Measurements from ENCODE around the gene TICAM2.
A peak's percentile ranks its signal among the peaks of the same experiment; 100 is the strongest.

TICAM2 gene

DNA sequence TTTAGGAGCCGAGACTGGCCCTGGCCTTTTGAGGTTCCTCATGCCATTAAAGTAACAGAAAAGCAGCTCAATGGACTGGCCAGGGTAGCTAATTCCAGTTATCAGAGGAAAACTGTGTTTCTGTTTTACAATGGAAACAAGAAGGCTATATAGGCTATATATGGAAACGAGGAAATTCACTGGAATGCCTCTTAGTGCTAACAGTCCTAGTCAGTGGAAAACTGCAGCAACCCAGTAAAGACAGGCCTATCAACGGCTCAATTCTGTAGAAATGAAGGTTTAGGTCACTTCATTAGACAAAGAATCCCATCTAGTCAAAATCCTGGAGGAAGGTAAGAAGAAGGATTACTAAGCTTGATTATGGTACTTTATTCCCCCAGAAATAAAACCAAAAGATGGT lies 3.2 kb upstream of the TICAM2 start:
- DNase-seq = no peak

DNA sequence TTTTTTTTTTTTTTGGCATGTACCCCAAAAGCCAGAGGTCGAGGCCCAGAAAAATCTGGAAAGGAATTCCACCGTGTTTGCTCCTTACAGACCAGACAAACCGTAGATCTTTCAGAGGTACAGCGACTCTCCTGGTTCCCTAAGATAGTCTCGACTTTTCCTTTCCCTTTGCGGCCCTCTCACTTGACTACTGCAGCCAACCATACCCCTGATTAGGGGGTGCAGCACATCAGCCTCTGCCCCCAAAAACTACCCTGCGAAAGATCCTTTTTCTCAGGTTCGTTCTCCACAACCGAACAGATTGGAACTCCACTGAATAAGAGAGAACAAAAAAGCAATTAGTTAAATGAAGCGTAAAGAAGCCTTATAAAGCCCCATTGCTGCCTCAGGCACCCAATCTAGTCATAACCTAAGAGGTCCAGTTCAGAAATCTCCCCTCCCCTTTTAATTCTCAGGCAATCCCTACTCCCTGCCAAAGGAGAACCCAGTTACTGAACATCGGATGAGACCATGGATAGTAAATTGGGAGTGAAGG lies 379 bp upstream of the TICAM2 start:
- peak; percentile 41 for DNase-seq

DNA sequence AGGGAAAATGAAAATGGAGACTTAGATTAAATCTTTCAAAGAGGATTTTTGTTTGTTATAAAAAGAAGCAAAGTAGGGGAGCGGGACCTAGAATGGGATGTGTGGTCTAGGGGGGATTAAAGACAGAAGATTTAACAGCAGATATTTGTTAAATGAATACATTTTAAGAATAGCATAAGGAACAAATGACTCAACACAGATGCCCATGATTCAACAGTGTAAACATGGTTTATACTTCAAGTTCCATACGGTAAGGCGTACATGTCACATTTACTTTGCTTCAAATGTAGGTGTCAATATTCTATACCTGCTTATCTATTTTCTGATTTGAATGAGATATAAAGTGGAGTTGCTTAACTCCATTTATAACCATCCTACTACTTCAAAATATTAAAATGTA lies 1.5 kb downstream of the TICAM2 start:
- DNase-seq = no peak

DNA sequence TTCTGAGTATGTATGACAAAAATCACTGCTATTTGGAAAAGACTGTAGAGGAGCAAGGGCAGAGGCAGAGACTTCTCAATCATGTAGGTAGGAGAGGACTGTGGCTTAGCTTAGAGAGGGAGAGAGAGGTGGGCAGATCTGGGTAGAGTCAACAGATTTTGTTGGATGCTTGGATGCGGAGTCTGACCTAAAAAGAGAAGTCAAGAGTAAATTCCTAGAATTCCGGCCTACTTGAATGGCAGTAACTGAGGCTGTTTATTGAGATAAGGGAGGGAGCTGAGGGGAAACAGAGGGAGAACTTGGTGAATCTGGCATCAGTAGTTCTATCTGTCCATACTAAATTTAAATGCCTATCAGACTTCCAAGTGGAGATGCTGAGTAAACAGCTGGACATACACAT lies 2.4 kb downstream of the TICAM2 start:
- DNase-seq = no peak

DNA sequence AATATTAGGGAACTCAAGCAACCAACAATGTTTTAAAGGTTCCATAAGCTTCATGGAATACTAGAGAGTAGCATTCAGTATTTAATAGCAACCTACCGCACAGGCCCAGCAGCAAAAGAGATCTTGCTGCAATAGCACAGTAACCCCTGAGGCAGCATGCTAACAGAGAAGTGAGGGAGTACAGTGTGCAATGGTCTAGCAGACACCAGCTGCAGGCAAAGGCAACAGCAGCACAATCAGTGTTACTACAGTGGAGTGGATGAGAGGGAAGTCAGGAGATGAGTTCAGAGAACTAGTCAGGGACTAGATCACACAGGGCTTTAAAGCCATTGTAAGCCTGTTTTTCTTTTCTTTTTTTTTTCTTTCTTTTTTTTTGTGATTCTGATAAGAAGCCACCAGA lies 2.8 kb downstream of the TICAM2 start:
- no peak for DNase-seq

DNA sequence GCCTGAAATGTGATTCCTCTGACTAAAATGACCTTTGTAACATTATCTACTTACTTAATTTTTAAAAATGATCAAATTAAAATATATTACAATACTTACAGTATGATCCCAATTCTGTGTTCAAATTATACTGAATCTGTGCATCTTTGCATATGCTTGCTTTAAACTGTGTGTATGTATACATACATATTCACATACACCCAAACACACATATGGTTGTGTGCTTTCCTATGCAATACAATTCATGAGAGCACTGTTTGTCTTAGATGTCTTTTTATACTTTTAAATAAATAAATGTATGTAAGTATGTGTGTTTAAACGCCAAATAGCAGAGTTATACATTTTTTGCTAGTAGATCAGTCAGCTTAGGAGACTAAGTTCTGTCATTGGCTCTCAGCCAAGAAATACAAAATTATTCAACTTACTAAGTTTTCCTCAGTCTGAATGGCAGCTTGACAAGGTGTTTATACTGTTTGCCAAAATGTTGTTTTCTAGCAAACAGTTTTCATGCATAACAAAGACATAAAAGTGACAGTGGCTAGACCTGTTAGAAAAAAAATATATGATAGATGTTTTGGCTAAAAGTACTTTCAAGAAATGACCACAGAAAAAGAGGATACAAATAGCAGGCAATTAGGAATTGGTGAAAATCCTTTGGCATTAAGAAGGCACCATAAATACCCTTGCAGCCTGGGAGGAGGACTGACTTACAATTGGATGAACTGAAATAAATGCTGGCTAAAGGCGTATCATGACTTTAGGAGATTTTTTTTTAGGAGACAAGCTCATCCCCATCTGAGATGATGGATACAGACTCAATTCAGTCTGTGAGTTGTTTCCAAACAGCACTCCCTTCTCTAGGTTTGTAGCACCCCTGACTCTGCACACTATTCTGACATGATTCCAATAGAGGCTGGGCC lies 7.9 kb downstream of the TICAM2 start:
- no peak for DNase-seq

DNA sequence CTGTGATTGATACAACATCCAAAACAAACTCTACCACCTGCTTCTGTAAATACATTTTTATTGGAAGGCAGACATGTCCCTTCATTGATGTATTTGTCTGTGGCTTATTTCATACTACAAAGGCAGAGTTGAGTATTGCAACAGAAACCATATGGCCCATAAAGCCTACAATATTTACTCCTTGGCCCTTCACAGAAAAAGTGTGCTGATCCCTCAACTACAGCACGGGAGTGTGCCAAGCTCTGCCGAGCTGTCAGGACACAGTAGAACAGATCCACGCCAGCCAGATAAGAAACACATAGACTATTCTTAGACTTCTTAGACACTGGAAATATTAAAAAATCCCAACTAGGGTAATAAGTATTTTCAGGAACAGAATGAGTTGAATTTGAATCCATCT lies 13.2 kb downstream of the TICAM2 start:
- peak; percentile 43 for DNase-seq

DNA sequence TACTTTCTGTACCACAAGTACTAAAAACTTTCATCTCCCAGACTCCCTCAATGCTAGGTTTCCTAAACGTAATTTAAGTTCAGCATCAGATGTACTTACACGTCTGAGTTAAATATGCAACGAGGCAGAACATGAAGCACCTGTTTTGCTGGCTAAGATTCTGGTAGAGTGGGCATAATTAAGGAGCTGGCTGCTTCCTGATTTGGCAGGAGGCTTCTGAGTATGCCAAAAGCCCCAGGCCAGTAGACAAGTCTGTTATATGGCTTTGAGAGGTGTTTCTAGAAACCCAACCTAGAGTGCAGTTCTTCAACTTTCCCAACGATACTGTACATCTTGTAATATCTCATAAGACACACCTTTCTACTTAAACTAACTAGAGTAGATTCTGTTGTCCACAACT lies 13.6 kb downstream of the TICAM2 start:
- DNase-seq = peak; percentile 74

DNA sequence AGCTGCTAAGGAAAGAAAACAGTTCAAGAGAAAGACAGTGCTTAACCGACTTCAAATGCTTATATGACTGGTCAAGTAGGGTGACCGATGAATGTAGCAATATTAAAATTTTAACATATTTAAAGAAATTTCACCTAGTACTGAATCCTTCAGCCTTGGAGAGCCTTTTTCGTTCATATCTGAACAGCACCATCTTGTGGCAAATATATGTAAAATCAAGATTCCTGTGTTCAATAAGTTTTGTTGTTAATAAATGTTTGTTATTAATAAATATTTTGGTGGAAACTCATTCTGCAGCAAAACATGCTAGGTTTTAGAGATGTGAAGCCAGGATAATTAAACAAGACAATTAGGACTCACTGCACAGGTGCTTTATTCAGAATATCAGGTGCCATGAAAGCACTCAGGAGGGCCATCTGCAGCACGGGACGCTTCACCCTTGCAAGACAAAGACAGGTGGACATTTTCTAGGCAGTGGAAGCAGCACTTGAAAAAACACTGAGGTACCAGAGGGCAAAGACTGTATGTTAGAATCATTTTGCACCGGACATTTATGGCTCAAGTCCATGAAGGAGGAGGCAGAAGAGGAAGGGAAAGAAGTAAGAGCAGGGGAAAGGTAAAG lies 15.6 kb downstream of the TICAM2 start:
- DNase-seq = peak; percentile 22

DNA sequence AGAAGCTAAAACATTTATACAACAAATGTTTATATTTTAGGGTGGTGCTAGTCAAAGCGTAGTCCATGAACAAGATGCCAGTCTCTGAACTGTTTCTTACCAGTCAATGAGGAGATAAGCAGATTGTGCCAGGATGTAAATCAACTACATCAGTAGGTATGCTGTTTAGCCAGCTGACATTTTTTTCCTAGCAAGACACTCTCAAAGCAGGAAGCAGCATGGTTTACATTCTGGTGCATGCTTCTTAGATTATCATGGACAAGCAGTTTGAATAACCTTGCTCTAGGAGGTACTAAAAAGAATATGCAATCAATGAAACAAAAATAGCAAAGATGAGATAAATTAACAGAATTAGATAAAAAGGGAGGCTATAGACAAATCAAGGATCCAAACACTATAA lies 17.0 kb downstream of the TICAM2 start:
- DNase-seq = no peak

DNA sequence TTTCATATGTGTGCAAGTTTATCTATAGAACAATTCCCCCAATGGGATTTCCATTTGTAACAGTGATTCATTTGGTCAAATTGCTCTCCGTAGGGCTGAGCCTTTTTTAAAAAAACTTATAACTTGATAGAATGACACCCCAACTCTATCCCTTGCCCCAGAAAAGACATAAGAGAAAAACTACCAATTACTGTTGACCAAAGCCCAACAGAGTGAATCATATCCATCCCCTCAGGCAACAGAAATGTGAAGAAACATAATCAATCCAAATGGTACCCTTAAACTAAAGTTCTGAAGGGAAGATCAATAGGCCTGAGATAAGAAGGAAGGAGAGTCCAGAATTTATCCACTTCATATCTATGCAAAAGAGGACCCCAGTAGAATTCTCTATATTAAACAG lies 17.8 kb downstream of the TICAM2 start:
- no peak for DNase-seq

DNA sequence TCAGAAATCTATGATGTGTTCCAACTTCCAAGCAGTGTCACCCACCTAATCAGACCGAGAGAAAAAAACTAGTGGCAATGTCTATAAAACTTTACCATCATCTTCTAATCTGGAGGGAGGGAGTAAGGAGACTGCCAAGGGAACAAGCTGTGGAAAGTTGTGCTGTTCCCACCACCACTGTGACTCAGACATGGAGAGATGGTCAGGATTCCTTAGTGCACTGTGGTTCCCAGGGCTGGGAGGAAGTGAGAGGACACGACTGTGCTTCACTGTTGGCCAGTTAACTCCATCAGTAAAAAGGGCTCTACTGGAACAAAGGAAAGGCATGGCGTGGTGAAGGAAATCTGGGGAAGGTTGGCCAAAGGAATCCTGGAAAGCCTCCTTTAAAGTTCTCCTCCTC lies 18.8 kb downstream of the TICAM2 start:
- DNase-seq = no peak

DNA sequence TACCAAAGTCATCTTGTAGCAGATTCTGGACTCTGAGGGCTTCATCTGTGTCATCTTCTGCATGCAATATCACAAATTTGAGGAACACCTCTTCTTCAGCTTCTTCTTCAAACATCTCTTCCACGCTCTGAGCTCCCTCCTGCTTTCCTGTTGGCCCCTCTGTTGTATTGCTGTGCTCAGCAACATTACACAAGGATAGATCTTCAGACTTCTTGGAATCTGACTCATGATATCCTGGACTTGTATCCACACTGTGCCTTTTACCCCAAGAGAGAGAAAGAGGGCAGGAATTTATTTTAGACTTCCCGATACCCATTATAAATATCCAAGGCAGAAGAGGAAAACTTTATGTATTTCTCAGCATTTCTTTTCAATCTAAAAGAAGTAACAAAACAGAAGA lies 21.3 kb downstream of the TICAM2 start:
- DNase-seq = no peak

DNA sequence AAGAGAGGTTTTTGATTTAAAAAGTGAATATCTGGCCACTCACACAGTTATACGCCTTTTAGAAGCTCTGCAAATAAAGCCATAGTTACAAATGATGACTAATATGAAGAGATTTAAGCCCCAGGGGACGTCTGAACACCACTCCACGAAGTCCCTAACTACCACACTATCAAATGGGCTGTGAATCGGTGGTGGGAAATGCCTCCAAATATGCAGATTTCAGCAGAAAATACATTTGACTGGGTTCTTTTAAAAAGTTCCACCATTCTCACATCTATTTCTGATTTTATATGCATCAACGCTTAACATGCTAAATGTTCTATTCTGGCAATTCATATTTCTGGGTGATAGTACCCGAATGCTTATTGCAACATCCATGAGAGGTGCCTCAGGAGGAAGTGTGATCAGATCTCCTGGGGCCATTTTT lies 22.5 kb downstream of the TICAM2 start:
- no peak for DNase-seq

DNA sequence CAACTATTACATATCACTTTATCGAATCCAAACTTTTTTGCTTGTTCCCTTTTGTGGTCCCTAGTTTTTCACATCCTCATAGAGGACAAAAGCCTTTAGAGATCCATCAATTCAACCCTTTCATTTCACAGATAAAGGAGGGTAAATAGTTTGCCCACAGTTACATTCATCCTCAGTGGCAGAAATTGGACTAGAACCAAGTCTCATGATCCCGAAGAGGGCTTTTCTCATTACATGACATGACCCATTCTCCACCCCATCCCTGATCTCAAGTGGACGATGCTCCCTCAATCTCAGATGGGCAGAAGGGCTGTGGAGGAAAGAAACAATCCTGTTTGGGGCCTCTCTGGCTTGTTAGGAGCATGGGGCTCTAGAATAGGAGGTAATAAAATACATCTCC lies 23.1 kb downstream of the TICAM2 start:
- no peak for DNase-seq

DNA sequence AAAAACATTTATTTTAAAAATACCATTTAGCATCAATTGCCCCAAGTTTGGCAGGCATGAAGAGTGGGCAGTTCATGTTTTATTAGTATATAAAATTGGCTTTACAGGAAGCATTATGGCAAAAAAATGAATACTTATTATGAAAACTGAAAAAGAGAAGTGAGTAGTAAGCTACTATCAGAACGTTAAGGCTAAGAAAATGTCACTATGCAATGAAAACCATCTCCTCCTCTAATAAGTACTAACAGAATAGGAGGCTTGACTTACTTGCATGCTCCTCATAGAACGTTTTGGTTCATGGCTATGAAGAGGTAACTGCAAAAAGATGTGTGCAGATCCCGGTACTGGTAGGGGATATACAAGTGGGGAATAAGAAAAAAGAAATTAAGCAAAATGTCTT lies 23.6 kb downstream of the TICAM2 start:
- no peak for DNase-seq

DNA sequence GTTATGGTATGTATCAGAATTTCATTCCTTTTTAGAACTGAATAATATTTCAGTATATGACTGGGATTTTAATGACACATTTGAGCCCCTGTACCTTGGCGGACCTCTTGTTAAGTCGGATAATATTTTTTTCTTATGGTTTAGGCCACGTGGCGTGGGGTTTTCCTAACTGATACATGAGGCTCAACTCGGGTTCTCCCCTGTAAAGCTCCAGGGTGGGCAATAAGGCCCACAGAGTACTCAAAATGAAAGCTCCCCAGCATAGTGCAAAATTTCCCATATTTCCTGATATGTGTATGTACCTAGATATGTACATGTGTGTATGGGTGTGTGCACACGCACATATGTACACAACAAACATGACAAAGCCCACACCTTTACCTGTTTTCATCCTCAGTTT lies 24.5 kb downstream of the TICAM2 start:
- no peak for DNase-seq

DNA sequence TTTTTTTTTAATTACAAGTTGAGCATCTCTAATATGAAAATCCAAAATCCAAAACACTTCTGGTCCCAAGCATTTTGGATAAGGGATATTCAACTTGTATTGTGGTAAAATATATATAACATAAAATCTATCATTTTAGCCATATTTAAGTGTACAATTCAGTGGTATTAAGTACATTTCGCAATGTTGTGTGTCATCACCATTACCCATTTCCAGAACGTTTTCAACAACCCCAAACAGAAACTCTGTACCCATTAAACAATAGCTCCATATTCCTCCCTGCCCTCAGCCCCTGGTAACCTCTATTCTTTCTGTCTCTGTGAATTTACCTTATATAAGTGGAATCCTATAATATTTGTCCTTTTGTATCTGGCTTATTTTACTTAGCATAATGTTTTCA lies 24.9 kb downstream of the TICAM2 start:
- no peak for DNase-seq

DNA sequence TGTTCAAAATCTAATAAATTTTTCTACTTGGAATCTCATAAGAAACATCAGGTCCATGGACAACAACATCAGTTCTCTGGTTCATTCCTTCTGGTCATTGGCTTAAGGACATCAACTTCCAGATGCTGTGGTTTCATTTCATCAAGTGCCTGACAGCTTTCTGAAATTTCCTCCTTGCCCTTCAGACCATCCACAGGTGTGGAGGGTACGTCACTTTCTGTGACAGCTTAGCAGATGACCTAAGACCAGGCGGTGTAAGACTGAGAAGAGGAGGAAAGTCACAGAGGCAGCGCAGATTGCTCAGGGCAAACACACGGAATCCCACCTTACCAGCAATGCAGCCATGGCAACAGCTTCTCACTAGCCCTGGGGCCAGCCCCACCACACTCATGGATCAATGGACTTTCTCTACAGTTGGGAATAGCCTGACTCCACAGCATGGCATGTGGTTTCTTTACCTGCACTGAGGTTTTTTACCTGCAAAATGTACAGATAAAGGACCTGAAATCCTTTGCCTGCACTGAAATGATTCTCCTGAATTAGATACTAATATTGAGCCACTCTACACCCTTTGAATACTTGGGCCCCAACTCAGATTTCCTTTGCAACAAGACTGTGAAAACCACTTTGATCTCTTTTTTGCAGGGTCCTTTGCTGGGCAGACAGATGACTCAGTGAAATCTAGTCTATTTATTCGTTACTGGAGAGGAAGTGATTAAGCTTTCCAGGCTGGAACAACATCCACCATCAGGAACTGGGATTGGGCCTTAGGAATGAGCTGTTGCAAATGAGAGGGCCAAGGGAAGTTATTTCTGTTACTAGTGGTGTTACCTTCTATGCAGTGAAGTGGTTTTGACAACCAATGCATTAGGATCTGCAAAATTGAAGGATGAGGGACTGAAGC lies 26.9 kb downstream of the TICAM2 start:
- DNase-seq = no peak

DNA sequence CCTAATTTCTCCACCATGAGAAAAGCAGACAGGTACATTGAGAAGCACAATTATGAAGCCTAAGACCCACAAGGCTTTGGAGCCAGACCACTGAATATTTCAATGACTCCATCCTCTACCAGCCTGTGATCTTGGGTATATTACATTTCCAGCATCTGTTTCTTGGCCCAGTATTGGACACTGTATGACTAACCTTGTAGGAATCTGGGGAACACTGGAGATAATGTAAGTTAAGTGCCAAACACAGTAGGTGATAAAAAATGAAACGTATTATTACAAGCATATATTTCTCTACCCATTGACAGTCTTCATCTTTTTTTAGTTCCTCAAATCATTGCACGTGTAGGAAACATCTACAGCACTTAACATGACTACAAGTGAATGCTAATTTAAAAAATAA lies 29.1 kb downstream of the TICAM2 start:
- no peak for DNase-seq

DNA sequence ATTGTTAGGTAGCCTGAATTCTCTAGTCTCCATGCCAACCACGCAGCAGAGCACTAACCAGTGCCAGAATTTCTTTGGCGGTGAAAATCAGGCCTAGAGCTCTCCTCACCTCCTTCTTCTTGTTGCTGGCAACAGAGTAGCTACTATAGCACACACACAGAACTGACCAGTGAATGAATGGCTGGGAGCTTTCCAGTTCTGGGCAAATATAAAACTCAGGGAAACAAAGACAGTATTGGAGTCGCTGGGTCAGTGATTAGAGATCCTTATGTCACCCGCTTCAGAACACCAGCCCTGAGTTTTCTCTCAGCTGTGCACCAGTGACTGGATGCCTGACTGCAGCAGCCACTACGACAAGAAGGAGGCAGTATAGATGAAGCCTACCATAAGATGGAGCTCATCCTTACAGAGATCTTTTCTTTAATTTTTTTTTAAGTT lies 30.8 kb downstream of the TICAM2 start:
- DNase-seq = no peak

DNA sequence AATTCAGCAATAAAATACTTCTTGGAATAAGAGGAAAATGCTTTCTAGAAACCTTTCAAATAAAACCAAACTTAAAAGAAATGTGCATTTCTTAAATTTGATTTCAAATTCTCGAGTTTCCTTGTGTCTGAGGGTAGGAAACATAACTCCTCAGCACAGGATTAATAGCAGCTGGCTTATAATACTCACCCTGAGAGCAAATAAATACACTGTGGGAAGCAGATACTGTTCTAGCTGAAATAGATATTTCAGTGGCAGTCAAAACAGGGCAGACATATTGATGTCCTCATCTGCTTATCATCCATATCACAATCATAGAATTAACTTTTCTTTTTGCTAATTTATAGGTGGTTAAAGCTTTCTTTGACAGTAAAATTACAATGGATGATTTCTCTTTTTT lies 33.6 kb downstream of the TICAM2 start:
- no peak for DNase-seq

DNA sequence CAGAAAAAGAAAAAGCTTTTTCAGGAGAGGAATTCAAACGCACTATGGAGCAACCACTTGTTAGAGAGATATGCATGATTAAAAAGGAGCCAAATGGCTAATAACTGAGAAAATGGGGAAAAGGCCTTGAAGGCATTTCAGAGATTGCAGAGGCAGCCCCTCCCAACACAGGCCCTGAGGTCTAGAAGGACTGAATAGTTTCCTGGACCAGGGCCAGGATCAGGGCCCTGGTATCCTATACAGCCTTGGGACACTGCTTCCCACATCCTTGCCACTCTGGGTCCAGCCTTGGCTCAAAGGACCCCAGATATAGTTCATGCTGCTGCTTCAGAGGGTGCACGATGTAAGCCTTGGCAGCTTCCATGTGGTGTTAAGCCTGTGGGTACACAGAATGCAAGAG lies 37.0 kb downstream of the TICAM2 start:
- DNase-seq = no peak
